Activated effector memory CD4-positive, alpha-beta T cell treated with anti-CD3 and anti-CD28 coated beads, Interleukin-2, amount 50 U/mL, for 16 hours (primary cell): Measurements from ENCODE around the gene CLEC2B.
"Not testable (repeated sequence)": the region's sequence is repeated elsewhere in the genome, so short reads cannot be mapped to it uniquely, and the experiment has no call there.

Source experiments
- DNase-seq: peaks from one replicate; pipeline ENCODE4 v3.0.0-alpha.2; 2020

Gene CLEC2B

GRCh38 chr12:9869307-9870161 is at the start of gene CLEC2B:
CLEC2B (minus strand) TSS chr12:9869354.
- DNase-seq = no peak

- no peak for DNase-seq
These were observed 42.6 kb upstream of the CLEC2B start for GRCh38 chr12:9911708-9912107.

DNA sequence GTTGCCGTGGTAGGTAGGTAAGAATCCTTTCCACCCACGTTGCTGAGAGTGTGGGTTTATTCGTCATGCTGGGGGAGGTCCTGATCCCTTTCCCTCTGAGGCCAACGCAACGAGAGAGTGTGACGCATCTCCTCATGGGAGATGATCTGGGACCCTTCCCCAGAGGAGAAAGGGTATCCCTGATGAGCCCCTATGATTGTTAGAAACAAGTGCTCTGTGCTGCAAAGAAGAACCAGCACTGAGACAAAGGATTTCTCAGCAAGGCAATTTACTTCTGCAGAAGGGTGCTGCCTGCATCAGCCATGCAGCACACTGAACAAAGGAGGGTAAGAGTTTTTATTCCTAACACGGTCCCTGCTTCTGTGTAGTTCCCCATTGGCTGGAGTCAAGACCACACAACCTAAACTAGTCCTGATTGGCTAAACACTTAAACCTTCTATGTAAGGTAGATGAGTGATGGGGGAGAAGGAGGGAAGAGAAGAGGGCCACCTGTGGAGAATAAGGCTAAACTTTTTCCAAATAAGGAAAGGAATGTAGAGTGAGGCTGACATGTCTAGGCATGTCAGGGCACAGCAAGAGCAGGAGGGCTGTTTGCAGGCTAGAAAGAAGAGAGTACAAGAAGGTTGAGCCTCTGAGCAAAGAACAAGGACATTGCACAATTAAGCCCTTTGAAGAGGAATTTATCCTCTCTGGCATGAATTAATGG is 41.7 kb upstream of the CLEC2B start:
- DNase-seq = no peak

GRCh38 chr12:9909724-9910123 is 40.6 kb upstream of the CLEC2B start:
- no peak for DNase-seq

DNA sequence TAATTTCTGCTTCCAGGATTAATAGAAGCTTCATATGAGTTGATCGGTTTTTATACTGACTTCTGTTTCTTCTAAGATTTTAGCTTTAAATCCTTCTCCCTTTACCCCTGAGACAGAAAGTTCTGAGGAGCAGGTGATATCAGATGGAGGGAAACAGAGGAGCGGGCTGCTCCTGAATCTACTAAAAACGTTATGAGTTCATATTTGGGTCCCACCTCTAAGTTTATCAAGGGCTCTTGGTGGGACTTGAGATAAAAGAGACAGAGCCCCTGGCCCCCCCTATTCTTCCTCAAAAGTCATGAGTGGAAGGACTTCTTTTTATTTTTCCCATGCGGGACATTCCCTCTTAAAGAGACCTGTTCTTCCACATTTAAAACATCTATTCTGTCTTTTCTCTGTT is 39.2 kb upstream of the CLEC2B start:
- DNase-seq = no peak

DNA sequence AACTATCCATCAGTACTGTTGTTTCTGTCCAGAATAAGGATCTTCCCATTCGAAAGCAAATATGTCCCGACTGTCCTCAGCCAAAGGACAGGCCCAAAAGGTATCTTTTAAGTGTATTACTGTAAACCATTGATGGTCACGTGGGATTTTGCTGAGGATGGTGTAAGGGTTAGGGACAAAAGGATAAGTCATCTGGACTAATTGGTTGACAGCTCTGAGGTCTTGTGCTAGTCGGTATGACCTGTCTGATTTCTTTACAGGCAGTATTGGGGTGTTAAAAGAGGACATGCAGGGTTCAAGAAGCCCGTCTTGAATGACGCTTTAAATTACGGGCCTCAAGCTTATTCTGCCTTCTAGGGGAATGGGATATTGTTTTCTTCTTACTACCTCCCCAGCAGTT is 38.6 kb upstream of the CLEC2B start:
- no peak for DNase-seq

DNA sequence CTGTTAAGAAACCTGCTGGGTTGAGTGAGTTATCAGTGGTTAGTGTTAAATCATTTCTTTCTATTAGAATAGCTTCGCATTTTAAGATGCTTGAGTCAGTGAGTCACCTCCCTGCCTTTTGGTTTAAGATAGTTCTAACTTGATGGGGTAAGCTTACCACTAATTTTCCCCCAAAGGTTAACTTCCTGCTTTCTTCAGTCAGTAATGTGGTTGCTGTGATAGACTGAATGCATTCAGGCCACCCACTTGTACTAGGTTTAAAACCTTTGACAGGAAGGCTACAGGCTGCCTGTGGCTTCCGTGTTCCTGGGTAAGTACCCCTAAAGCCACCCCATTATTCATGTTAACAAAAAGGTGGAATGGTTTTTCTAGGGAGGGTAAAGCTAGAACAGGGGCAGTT is 37.7 kb upstream of the CLEC2B start:
- DNase-seq = no peak

GRCh38 chr12:9902539-9903228 is 33.5 kb upstream of the CLEC2B start:
- DNase-seq = no peak

DNA sequence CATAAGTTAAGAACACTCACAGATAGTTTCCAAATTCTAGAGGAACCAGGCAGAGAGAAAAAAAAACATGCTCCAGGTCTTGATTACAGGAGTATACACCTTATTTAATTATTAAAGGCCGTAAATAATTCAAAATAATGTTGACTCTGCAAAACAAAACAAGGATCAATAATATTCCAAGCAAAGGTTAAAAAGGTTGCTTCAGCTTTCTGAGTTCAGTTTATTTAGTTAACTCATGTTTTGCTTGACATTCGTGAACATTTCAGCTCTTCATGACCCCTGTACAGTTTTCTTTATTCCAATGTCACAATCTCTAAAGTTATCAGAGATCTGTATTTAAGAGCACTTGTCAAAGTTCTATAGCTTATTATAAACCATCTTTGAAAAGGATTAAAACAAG is 31.8 kb upstream of the CLEC2B start:
- no peak for DNase-seq

DNA sequence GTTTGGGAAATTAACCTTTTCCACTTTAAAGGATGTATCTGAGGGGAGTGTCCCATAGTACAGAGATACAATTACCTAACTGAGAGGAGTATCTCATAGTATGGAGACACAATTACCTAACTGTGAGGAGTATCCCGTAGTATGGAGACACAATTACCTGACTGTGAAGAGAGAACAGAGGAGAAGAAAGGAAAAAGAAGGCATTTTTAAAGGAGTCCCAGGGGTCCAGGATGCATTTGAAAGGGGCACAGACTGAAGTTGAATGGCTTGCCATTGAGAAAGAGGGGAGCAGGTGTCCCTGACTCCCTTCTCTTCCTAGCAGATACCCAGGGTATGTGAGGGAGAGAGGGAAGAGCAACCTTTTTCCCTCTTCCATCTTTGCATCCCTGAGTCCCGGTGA is 30.1 kb upstream of the CLEC2B start:
- DNase-seq = no peak

- DNase-seq = no peak
These were observed 28.4 kb upstream of the CLEC2B start for GRCh38 chr12:9897535-9897934.

DNA sequence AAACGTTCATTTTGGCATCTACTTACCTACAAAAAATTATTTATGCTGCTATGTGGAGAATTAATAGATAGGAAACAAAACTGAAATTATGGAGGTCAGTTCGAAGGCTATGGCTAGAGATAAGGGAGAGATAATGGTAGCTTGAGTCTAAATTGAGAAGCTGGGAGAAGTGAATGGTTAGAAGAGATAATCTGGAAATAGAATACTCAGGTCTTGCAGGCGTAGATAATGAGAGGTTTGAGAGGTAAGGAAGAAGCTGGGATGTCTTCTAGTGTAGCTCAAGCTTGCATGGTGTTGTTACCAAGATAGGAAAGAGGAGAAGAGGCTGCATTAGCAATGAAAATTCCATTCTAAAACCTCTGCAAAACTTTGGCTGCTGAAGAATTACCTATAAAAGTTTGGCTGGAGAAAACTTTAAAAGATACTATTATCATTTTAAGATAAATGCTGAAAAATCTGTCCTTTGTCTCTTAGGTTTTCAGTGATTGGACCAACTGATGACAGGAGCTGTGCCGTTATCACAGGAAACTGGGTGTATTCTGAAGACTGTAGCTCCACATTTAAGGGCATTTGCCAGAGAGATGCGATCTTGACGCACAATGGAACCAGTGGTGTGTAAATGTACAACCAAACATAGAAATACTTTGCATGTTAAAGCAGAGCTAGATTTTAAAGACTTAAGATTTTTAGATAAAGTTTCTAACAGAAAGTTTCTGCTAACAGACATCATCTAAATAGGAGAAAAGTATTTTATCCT is 26.2 kb upstream of the CLEC2B start:
- no peak for DNase-seq

DNA sequence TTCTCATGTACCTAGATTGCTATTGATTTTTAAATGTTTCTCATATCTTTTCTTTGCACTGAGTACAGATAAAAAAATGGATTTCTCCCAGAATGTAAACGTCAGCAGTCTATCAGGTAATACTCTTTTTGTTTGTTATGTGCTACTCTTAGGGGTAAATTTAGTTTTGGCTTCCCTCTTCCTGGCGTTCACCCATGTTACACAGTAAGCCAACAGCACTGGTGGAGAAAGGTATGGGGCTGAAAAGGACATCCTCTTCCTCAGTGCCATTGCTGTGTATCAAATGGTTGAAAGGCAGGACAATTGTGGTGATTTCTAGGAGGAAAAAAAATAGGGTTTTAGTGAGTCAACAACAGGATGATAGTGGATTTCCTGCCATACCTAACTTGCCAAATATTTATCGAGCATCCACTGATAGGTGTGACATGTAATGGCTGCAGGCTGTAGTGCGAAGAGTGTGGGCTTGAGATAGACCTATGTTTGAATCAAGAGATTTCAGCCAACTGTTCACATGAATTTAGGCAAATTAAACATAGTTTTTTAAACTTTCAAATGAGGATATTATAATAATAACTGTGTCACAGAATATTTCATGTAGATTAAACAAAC is 19.6 kb upstream of the CLEC2B start:
- no peak for DNase-seq

DNA sequence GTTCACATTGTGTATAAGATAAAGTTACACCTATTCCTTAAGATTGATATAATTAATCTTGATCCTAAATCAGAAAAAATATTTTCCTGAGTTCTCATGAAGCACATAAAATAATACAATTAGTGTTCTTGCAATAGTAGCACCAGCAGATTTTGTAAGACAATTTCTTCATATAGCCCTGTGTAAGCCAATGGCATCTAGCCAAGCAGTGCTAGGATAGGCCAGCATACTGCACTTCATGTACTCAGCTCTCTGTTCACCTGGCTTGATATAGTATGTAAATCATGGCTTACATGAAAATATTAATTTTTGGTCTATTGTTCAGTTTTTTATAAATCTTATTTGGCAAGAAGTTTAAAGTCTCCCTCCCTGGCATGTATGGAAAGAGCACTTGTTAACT is 14.0 kb upstream of the CLEC2B start:
- DNase-seq = no peak

GRCh38 chr12:9881988-9882387 is 12.8 kb upstream of the CLEC2B start:
- DNase-seq = no peak

- no peak for DNase-seq
These were observed 12.1 kb upstream of the CLEC2B start, which contains the start of gene KLRF2 for GRCh38 chr12:9881246-9881645. KLRF2 (plus strand) TSS chr12:9881489; CDS start chr12:9881596, 107 bp downstream.

DNA sequence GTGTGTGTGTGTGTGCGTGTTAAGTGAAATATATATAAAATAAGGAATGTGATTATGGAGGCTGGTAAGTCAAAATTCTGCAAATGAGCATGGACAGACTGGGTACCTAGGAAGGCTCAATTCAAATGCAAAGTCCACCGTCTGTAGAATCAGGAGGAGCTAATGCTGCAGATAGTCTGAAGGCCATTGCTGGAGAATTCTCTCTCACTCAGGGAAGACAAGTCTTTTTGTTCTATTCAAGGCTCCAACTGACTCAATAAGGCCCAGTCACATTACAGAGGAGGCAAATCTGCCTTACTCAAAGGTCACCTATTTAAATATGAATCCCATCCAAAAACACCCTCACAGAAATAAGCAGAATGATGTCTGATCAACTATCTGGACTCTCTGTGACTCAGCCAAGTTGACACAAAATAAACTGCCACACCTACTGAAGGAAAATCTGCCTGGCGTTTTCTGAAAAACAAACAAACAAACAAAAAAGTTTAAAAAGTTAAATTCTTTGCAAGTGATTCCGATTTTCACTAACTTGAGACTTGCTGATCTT is 11.5 kb upstream of the CLEC2B start:
- DNase-seq = no peak

- DNase-seq = not testable (repeated sequence)
These were observed 7.0 kb upstream of the CLEC2B start for GRCh38 chr12:9876120-9876519.

DNA sequence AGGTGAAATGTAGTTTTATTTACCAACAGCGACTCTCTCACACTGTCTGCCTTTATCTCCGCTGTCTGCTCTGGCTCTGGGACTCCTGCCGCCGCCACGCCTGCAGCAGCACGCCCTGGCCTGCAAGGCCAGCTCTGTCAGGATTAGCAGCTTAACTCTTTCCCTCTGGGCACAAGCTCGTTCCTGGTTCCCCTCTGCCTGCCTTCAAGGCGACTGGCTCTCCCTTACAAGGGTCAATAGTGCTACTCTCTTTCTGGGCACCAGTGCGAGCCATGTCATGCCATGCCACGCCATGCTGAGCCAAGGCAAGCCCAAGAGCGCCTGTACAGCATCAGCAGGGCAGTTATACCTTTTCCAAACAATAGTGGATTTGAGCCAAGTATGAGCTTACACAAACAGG is 3.6 kb upstream of the CLEC2B start:
- no peak for DNase-seq

GRCh38 chr12:9872162-9872561 is 3.0 kb upstream of the CLEC2B start:
- no peak for DNase-seq

DNA sequence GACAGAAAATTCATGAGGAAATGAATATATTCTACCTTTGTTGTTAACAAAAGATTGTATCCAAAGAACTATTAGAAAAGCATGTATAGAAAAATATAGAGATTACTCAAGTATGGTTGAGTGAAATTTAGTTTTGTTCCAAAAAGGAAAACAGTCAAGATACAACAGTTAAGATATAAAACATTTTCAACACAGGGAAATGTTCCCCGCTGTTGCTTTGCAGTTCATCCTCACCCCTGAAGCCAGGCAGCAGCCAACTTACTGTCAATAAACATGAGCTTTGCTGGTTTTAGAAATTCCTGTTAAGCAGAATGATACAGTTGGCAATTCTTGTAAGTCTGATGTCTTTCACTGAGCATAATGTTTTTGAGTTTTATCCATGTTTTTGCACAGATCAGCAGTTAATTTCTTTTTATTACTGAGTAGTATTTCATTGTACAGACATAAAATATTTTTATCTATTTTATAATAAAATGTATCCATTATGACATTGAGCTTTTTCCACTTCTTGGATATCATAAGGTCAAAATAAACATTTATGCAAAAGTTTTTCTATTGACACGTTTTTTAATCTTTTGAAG is 1.2 kb upstream of the CLEC2B start:
- no peak for DNase-seq

DNA sequence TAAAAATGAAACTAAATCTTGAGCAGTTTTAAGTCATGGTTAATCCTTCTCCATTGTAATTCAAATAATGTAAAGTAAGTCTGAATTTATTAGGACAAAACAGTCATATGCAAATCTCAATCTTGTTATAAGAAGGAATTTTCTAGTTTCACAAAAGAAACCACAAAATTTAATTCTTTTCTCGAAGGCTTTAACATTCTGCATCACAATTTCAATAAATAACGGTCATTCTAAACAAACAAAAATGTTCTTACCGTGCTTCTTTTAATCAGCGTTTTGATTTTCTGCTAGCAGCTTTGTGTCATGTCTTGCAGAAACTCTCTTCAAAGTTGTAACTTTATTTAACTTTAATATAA is 225 bp downstream of the CLEC2B start:
- no peak for DNase-seq
